ENCODE measurements around the gene DNHD1.

The DNHD1 gene

GRCh38 chr11:6570691-6571427 is 73.8 kb downstream of the DNHD1 start:
- no peak for TF ChIP-seq ZNF274 (IDR thresholded peaks at IDR 0.05; ENCODE audit: low read depth, low read length)
- H3K4me3 ChIP-seq (ENCODE audit: low read length) = no peak overlapping the region

GRCh38 chr11:6571434-6572008 is 74.4 kb downstream of the DNHD1 start:
- no peak for TF ChIP-seq ZNF274 (IDR thresholded peaks at IDR 0.05; ENCODE audit: low read depth, low read length)
- H3K4me3 ChIP-seq (ENCODE audit: low read length) = no peak overlapping the region

GRCh38 chr11:6572215-6572614 is 75.1 kb downstream of the DNHD1 start:
- no peak overlapping the region for H3K4me3 ChIP-seq (ENCODE audit: low read length)
- no peak for TF ChIP-seq ZNF274 (IDR thresholded peaks at IDR 0.05; ENCODE audit: low read depth, low read length)

GRCh38 chr11:6574816-6575715 is 78.0 kb downstream of the DNHD1 start:
- H3K4me3 ChIP-seq (ENCODE audit: low read length) = no peak overlapping the region
- TF ChIP-seq ZNF274 (IDR thresholded peaks at IDR 0.05; ENCODE audit: low read depth, low read length) = no peak

GRCh38 chr11:6576471-6577373 is 79.6 kb downstream of the DNHD1 start:
- no peak overlapping the region for H3K4me3 ChIP-seq (ENCODE audit: low read length)
- TF ChIP-seq ZNF274 (IDR thresholded peaks at IDR 0.05; ENCODE audit: low read depth, low read length) = no peak

- H3K4me3 ChIP-seq (ENCODE audit: low read length) = no peak overlapping the region
- no peak for TF ChIP-seq ZNF274 (IDR thresholded peaks at IDR 0.05; ENCODE audit: low read depth, low read length)
These were observed 81.1 kb downstream of the DNHD1 start for GRCh38 chr11:6578134-6578533.

- H3K4me3 ChIP-seq (ENCODE audit: low read length) = no peak overlapping the region
- TF ChIP-seq ZNF274 (IDR thresholded peaks at IDR 0.05; ENCODE audit: low read depth, low read length) = no peak
These were observed 82.6 kb downstream of the DNHD1 start for GRCh38 chr11:6579681-6580080.

- no peak overlapping the region for H3K4me3 ChIP-seq (ENCODE audit: low read length)
- no peak for TF ChIP-seq ZNF274 (IDR thresholded peaks at IDR 0.05; ENCODE audit: low read depth, low read length)
These were observed 86.5 kb downstream of the DNHD1 start for GRCh38 chr11:6583584-6583983.

- no peak overlapping the region for H3K4me3 ChIP-seq (ENCODE audit: low read length)
- TF ChIP-seq ZNF274 (IDR thresholded peaks at IDR 0.05; ENCODE audit: low read depth, low read length) = no peak
These were observed 87.4 kb downstream of the DNHD1 start for GRCh38 chr11:6584528-6584927.

- TF ChIP-seq ZNF274 (IDR thresholded peaks at IDR 0.05; ENCODE audit: low read depth, low read length) = no peak
- no peak overlapping the region for H3K4me3 ChIP-seq (ENCODE audit: low read length)
These were observed 89.6 kb downstream of the DNHD1 start for GRCh38 chr11:6586434-6587359.

GRCh38 chr11:6587360-6587953 is 90.4 kb downstream of the DNHD1 start:
- TF ChIP-seq ZNF274 (IDR thresholded peaks at IDR 0.05; ENCODE audit: low read depth, low read length) = no peak
- no peak overlapping the region for H3K4me3 ChIP-seq (ENCODE audit: low read length)

- no peak overlapping the region for H3K4me3 ChIP-seq (ENCODE audit: low read length)
- TF ChIP-seq ZNF274 (IDR thresholded peaks at IDR 0.05; ENCODE audit: low read depth, low read length) = no peak
These were observed 90.9 kb downstream of the DNHD1 start for GRCh38 chr11:6588018-6588417.
